GM21423 (cell line): ENCODE measurements around the gene MAN1A1.
A peak's percentile ranks its signal among the peaks of the same experiment; 100 is the strongest.

Experiments
- ATAC-seq: cut with Tn5 transposase; IDR thresholded peaks from one replicate; pipeline ENCODE4 v1.9.1; 2021; ENCODE audit warnings: mild to moderate bottlenecking, moderate library complexity; ENCODE audit not compliant: unreplicated experiment

Gene MAN1A1

GRCh38 chr6:119240257-119241110 is 109.1 kb downstream of the MAN1A1 start:
- ATAC-seq = peak; percentile 38

GRCh38 chr6:119237177-119237715 is 112.3 kb downstream of the MAN1A1 start:
- ATAC-seq = no peak

DNA sequence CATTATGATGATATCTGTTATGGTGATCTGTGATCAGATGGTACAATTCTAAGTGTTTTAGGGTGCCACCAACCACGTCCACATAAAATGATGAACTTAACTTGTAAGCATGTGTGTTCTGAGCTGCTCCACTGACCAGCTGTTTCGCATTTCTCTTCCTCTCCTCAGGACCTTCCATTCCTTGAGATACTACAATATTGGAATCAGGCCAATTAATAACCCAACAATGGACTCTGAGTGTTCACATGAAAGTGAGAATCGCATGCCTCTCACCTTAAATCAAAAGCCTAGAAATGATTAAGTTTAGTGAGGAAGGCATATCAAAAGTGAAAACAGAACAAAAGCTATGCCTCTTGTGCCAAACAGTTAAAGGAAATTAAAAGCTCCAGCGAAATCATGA is 114.6 kb downstream of the MAN1A1 start:
- no peak for ATAC-seq

- no peak for ATAC-seq
Measured at GRCh38 chr6:119234457-119234856, 115.1 kb downstream of the MAN1A1 start.

DNA sequence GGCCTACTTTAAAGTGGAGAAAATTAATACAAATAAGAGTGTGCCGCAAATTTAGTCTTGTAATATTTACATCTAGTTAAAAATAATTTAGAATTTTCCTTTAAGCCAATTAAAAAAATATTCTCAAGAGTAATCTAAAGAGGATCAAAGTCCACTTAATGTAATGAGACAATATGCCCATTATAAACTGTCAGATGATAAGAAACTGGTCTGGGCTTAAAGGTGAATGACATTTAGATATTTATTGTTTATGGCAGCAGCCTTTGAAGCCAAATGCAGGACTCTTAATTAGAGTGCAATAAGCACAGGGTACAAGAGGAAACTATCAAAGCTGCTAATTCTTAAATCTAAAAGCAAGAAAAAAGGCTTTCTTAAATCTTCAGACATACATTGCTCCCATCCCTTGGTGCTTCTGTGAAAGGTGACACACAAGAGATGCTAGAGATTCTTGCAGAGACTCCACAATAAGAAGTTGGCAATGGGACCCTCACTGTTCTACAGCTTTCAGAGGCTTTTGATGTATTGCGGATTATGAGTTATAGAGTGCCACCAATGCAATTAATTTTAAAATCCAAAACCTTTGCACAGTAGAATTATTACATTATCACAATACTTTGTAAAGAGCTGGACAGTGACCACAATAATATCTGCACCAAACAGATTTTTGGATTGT is 116.1 kb downstream of the MAN1A1 start:
- no peak for ATAC-seq

GRCh38 chr6:119231394-119231793 is 118.2 kb downstream of the MAN1A1 start:
- ATAC-seq = no peak

DNA sequence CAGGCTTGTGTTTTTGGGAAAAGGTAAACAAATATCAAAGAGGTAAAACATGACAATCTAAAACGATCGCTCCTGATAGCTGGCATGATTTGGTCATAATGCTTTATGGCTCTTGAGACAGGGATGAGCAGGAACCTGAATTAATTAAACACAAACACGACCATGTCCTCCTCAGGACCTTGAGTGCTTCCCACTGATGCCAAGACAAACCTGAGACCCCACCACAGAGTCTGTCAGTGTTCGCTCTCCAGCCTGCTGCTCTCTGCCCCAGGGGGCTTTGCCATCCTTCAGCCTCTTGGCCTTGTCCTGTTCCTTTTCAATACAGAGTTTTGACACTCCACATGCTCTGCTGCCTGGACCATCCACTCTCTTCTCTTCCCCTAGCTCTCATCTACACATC is 119.4 kb downstream of the MAN1A1 start:
- ATAC-seq = no peak

GRCh38 chr6:119227377-119227776 is 122.2 kb downstream of the MAN1A1 start:
- ATAC-seq = no peak

DNA sequence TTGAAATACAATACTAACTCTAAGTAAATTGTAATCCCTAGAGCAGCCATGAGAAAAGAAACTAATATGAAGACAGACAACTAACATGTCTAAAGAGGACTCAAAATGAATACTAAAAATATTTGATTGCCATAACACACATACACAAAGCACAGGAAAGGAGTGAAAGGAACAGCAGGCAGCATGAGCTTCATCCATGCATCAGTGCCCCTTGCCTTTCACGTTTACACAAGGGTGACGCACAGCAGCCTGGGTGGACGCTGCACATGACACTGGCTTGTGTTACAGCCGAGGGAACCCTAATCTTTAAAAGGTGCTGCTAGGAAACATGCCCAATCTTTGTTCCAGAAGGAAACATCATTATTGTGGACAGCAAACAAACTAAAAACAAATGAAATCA is 123.5 kb downstream of the MAN1A1 start:
- ATAC-seq = no peak

DNA sequence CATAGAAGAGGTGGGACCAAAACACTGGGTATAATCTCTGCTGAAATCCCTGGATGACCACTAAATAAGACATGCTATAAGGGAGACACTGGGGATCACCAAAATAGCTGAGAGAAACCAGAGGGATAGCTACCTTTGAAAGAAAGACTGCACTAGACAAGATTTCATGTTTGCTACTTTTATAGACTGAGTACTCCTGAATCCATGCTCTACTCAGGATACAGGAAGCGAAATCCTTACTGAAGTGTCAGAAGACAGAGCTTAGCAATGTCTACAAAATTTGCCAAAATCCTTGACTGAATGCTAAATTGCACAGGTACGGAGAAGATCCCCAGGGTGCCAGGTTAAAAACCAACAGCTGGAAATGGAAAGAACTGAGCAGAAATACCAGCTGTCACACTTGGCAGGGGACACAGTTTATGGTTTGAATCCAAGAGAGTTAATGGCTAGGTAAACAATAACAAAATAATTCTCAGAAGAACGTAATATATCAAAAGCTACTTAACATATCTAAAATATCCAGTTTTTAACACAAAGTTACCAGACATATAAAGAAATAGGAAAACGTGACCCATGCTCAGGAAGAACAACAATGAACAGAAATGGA is 125.4 kb downstream of the MAN1A1 start:
- ATAC-seq = no peak

DNA sequence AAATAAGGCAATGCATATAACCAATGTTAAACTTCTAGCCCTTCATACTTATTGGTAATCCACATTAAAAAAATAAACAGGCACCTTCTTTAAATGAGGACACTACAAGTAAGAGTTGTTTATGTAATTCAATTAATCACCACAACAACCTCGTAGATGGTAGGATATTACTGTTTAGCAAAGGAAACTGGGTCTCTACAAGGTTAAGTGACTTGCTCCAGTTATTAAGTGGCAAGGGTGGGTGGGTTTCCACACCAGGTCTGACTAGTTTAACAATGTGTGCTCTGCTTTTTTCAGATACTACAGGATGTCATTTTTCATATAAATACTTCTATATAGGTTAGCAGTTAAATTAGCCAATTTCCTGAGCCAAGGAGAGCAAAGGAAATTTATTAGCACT is 129.1 kb downstream of the MAN1A1 start:
- ATAC-seq = no peak

- no peak for ATAC-seq
Measured at GRCh38 chr6:119218548-119218947, 131.0 kb downstream of the MAN1A1 start.

GRCh38 chr6:119215885-119216590 is 133.5 kb downstream of the MAN1A1 start:
- ATAC-seq = no peak

GRCh38 chr6:119215309-119215708 is 134.3 kb downstream of the MAN1A1 start:
- no peak for ATAC-seq

- no peak for ATAC-seq
Measured at GRCh38 chr6:119210596-119210995, 139.0 kb downstream of the MAN1A1 start.

- no peak for ATAC-seq
Measured at GRCh38 chr6:119209452-119210205, 139.9 kb downstream of the MAN1A1 start.

DNA sequence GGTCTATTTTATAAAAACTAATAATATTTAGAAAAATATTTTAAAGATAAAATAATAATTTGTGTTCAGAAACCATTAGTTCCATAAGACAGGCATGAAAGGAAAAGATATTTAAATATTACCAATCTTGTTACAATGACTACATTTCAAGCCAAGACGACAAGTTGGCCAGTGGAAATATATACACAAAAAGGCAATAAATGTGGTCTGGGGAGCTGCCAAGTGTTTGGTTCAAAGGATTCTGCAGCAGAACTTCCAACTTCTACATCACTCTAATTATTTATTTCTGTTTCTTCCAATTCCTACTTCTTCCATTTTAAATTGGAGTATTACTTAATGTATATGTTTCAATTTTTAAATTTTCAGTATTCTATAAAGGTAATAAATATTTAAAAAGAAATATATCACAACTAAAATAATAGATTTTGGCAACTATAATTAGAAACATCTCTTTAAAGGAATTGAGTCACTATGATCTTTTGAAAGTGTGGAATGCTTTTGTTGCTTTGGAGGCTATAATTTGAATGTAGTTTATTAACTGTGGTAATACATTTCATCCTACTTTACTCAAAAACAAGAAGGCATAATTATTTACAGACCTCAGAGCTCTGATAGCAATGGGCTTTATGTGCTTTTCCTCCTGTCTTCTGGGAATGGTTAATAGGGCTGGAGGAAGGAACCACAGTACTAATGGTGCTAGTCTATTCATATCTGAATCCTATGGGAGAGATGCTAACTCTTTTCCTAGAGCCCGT is 141.4 kb downstream of the MAN1A1 start:
- ATAC-seq = no peak

- ATAC-seq = no peak
Measured at GRCh38 chr6:119207327-119207726, 142.2 kb downstream of the MAN1A1 start.

DNA sequence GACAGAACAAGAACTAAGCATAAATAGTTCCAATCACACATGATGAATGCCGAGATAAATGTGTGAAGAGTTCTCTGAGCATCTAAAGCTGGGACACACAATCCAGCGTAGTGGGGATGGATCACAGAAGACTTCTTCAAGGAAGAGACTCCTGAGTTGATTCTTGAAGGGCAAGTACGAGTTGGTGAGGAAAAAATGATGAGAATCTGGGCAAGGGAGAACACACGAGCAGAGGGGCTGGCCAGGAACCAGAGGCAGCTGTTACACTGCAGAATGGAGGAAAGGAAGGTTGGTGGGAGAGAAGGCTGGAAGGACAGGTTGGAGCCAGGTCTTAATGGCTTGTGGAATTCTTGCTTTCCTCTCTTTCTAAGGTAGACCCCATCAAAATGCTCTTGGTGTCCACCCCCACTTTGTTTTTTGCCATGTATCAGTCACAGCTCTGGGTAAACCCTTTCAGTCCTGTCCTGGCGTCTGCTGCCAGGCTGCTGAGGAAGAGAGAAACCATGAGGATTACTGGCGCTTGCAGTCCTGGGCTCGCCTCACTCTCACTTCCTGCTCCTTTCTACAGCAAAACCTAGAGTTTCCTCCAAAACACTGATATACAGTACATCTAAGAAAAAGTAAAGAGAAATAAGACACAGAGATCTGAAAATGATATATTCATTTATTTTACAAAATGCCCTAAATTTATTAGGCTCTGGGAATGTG is 143.5 kb downstream of the MAN1A1 start:
- peak; percentile 98 for ATAC-seq
